GM19468 (cell line): ENCODE data around the gene DRC7.

ENCODE experiments used
- ATAC-seq: cut with Tn5 transposase; IDR thresholded peaks from one replicate; pipeline ENCODE4 v1.9.1; 2021; ENCODE audit warnings: mild to moderate bottlenecking, moderate library complexity, moderate number of reproducible peaks; ENCODE audit not compliant: unreplicated experiment; ENCODE audit errors: extremely low read depth

DRC7 gene

GRCh38 chr16:57689762-57690558 is 4.6 kb upstream of the DRC7 start:
- ATAC-seq = peak; percentile 34

GRCh38 chr16:57690782-57691471 is 3.7 kb upstream of the DRC7 start:
- no peak for ATAC-seq

- ATAC-seq = no peak
Measured at GRCh38 chr16:57692636-57693035, 2.0 kb upstream of the DRC7 start.

- ATAC-seq = no peak
Measured at GRCh38 chr16:57693550-57693949, 1.1 kb upstream of the DRC7 start.

- no peak for ATAC-seq
Measured at GRCh38 chr16:57694231-57694724, 328 bp upstream of the DRC7 start.

GRCh38 chr16:57695680-57696069 is 1.1 kb downstream of the DRC7 start:
- ATAC-seq = no peak

- no peak for ATAC-seq
Measured at GRCh38 chr16:57696240-57696639, 1.6 kb downstream of the DRC7 start.

- ATAC-seq = no peak
Measured at GRCh38 chr16:57697896-57698537, 3.4 kb downstream of the DRC7 start.

- ATAC-seq = no peak
Measured at GRCh38 chr16:57698812-57699405, 4.3 kb downstream of the DRC7 start.

GRCh38 chr16:57699481-57699880 is 4.9 kb downstream of the DRC7 start:
- no peak for ATAC-seq

- no peak for ATAC-seq
Measured at GRCh38 chr16:57699899-57700298, 5.3 kb downstream of the DRC7 start.

- ATAC-seq = no peak
Measured at GRCh38 chr16:57700781-57701551, 6.4 kb downstream of the DRC7 start.

GRCh38 chr16:57701759-57702371 is 7.3 kb downstream of the DRC7 start:
- no peak for ATAC-seq

GRCh38 chr16:57703416-57704010 is 8.9 kb downstream of the DRC7 start:
- ATAC-seq = no peak

GRCh38 chr16:57704011-57704904 is 9.7 kb downstream of the DRC7 start:
- ATAC-seq = no peak

GRCh38 chr16:57704905-57705852 is 10.6 kb downstream of the DRC7 start:
- no peak for ATAC-seq

GRCh38 chr16:57706717-57707116 is 12.1 kb downstream of the DRC7 start:
- no peak for ATAC-seq
